GM12878 (cell line): Measurements from ENCODE around the gene NOS2. TPM values are rescaled to one million over a fixed set of nuclear protein-coding genes. Genes with fewer than 3 reads are reported as not detected.

Experiments
- ATAC-seq: fragments of 200-7000 bp; cut with Tn5 transposase; 3 replicates; pipeline ENCODE4 v1.9.1; 2020; ENCODE audit warnings: mild to moderate bottlenecking, moderate library complexity
- BruUV-seq: library from RNA; stranded (reverse); fragments of 400-500 nt; replicated peaks from 2 replicates; lab custom pipeline; 2021; lab: Mats Ljungman, UMichigan
- CTCF ChIA-PET: fragments of 300-600 bp; sonication (Branson Sonifier 250); formaldehyde crosslinking; extraction: SDS; loops from one replicate; lab custom pipeline; 2021; ENCODE audit warnings: inconsistent platforms; lab: Yijun Ruan, JAX
- POLR2A ChIA-PET: fragments of 350-600 bp; formaldehyde crosslinking; extraction: SDS; loops from one replicate; lab custom pipeline; 2021; ENCODE audit warnings: inconsistent platforms; lab: Charles Lee
- RAD21 ChIA-PET: fragments of 300-600 bp; sonication (Branson Sonifier 250); formaldehyde crosslinking; loops from one replicate; lab custom pipeline; 2023; ENCODE audit warnings: antibody characterized with exemption; ENCODE audit not compliant: unreplicated experiment; lab: Charles Lee
- SMC1A ChIA-PET: fragments of 300-600 bp; sonication (Branson Sonifier 250); formaldehyde crosslinking; loops from one replicate; lab custom pipeline; 2023; ENCODE audit not compliant: unreplicated experiment, uncharacterized antibody; lab: Charles Lee
- DNase-seq: peaks from one replicate; pipeline ENCODE4 v3.0.0-alpha.2; 2011; ENCODE audit warnings: low read depth, low spot score
- FAIRE-seq: peaks from 3 replicates; lab custom pipeline; 2011; peaks lifted over from hg19 to GRCh38; lab: Jason Lieb, UNC
- H2AFZ ChIP-seq: 2 replicates; pipeline ENCODE4 v1.6.0; 2011; ENCODE audit warnings: low read depth, low read length, control low read depth; ENCODE audit not compliant: control insufficient read depth
- H3K27ac ChIP-seq: 2 replicates; pipeline ENCODE4 v1.5.1; 2011; ENCODE audit warnings: control low read depth; ENCODE audit not compliant: control insufficient read depth, insufficient read depth
- H3K27me3 ChIP-seq, 2 experiments: replicated peaks in 1 of 2; 2 replicates each; pipeline versions ENCODE4 v1.6.0 to v1.6.1; 2011; ENCODE audit warnings: low read length in 1 of 2; ENCODE audit not compliant: control insufficient read depth in 2 of 2, insufficient read depth in 2 of 2
- H3K36me3 ChIP-seq, 2 experiments: 2 replicates each; pipeline ENCODE4 v1.5.1; 2011; ENCODE audit warnings: low read length in 1 of 2; ENCODE audit not compliant: control insufficient read depth in 2 of 2, insufficient read depth in 2 of 2
- H3K4me1 ChIP-seq: 2 replicates; pipeline ENCODE4 v1.6.1; 2011; ENCODE audit warnings: mild to moderate bottlenecking, low read length, moderate library complexity, mixed read lengths; ENCODE audit not compliant: control insufficient read depth, insufficient read depth
- H3K4me2 ChIP-seq: 2 replicates; pipeline ENCODE4 v1.6.0; 2011; ENCODE audit warnings: control low read depth; ENCODE audit not compliant: control insufficient read depth, insufficient read depth
- H3K4me3 ChIP-seq: fragments of 200-600 bp; sonication (generic); 2 replicates; pipeline ENCODE4 v1.5.1; 2016
- H3K79me2 ChIP-seq: 2 replicates; pipeline ENCODE4 v1.6.0; 2011; ENCODE audit warnings: low read length; ENCODE audit not compliant: control insufficient read depth, insufficient read depth
- H3K9ac ChIP-seq: 2 replicates; pipeline ENCODE4 v1.8.0; 2011; ENCODE audit warnings: low read length, control low read depth, mixed read lengths; ENCODE audit not compliant: control insufficient read depth, insufficient read depth
- H3K9me3 ChIP-seq: replicated peaks from 3 replicates; pipeline ENCODE4 v1.5.1; 2011; ENCODE audit warnings: mild to moderate bottlenecking, low read length; ENCODE audit not compliant: control insufficient read depth, insufficient read depth
- H4K20me1 ChIP-seq: 2 replicates; pipeline ENCODE4 v1.6.0; 2011; ENCODE audit not compliant: control insufficient read depth, insufficient read depth
- BCL3 ChIP-seq: IDR thresholded peaks from 2 replicates; pipeline ENCODE4 v1.6.1; 2011; ENCODE audit warnings: borderline replicate concordance, low read depth, mild to moderate bottlenecking, moderate library complexity, low read length; ENCODE audit not compliant: insufficient read depth, poor library complexity, severe bottlenecking
- CBFB ChIP-seq: IDR thresholded peaks from 2 replicates; pipeline ENCODE4 v1.6.1; 2016; ENCODE audit warnings: antibody characterized with exemption, low read depth
- CREM ChIP-seq: IDR thresholded peaks from 2 replicates; pipeline ENCODE4 v1.6.1; 2014; ENCODE audit warnings: antibody characterized with exemption, low read depth
- E2F4 ChIP-seq: IDR thresholded peaks from 2 replicates; pipeline ENCODE4 v1.6.1; 2012; ENCODE audit warnings: low read depth, low read length, improper control_type of control experiment
- EED ChIP-seq: sonication (generic); IDR thresholded peaks from 2 replicates; pipeline ENCODE4 v1.6.1; 2016; ENCODE audit warnings: antibody characterized with exemption, low read depth
- EGR1 ChIP-seq, 2 experiments: IDR thresholded peaks; 1 replicate in 1 of 2; 2 replicates in 1 of 2; pipeline ENCODE4 v1.6.1; 2011 to 2012; ENCODE audit warnings: low read depth in 2 of 2, low read length in 2 of 2, borderline replicate concordance in 1 of 2, mild to moderate bottlenecking in 1 of 2, moderate library complexity in 1 of 2
- GABPA ChIP-seq: IDR thresholded peaks from 2 replicates; pipeline ENCODE4 v1.6.1; 2014; ENCODE audit warnings: antibody characterized with exemption, low read depth, mild to moderate bottlenecking, inconsistent platforms
- HDAC6 ChIP-seq: fragments of 200-600 bp; sonication (generic); IDR thresholded peaks from one replicate; pipeline ENCODE4 v1.8.0; 2017; ENCODE audit warnings: antibody characterized with exemption; ENCODE audit not compliant: unreplicated experiment
- IKZF2 ChIP-seq, 2 experiments: fragments of 450-650 bp; IDR thresholded peaks; 2 replicates each; pipeline ENCODE4 v1.6.1; 2017; ENCODE audit warnings: mild to moderate bottlenecking in 2 of 2, moderate library complexity in 2 of 2
- IRF3 ChIP-seq: fragments of 450-650 bp; IDR thresholded peaks from 2 replicates; pipeline ENCODE4 v1.6.1; 2014; ENCODE audit warnings: mild to moderate bottlenecking
- IRF4 ChIP-seq: IDR thresholded peaks from 2 replicates; pipeline ENCODE4 v1.6.1; 2011; ENCODE audit warnings: low read depth, low read length
- MEF2B ChIP-seq: fragments of 450-650 bp; IDR thresholded peaks from 2 replicates; pipeline ENCODE4 v1.6.1; 2018; ENCODE audit warnings: mild to moderate bottlenecking, moderate library complexity; ENCODE audit not compliant: partially characterized antibody, poor library complexity, severe bottlenecking
- MTA2 ChIP-seq: fragments of 450-650 bp; IDR thresholded peaks from 2 replicates; pipeline ENCODE4 v1.6.1; 2016; ENCODE audit warnings: low read depth, mild to moderate bottlenecking, moderate library complexity
- NFYA ChIP-seq: IDR thresholded peaks from 2 replicates; pipeline ENCODE4 v1.6.1; 2011; ENCODE audit warnings: low read depth, mild to moderate bottlenecking, low read length, improper control_type of control experiment, borderline replicate concordance
- NRF1 ChIP-seq: conservative IDR thresholded peaks from 2 replicates; pipeline ENCODE4 v1.6.1; 2011; ENCODE audit warnings: mild to moderate bottlenecking, low read depth, low read length, improper control_type of control experiment
- PML ChIP-seq: IDR thresholded peaks from 2 replicates; pipeline ENCODE4 v1.6.1; 2012; ENCODE audit warnings: low read length, inconsistent platforms
- RBBP5 ChIP-seq: fragments of 200-600 bp; sonication (generic); conservative IDR thresholded peaks from 2 replicates; pipeline ENCODE4 v1.6.1; 2016
- RFX5 ChIP-seq: IDR thresholded peaks from 2 replicates; pipeline ENCODE4 v1.6.1; 2011; ENCODE audit warnings: low read depth, low read length, improper control_type of control experiment
- SMC3 ChIP-seq: IDR thresholded peaks from 2 replicates; pipeline ENCODE4 v1.6.1; 2011; ENCODE audit warnings: low read length, improper control_type of control experiment, borderline replicate concordance
- ZNF207 ChIP-seq: fragments of 450-650 bp; IDR thresholded peaks from 2 replicates; pipeline ENCODE4 v1.6.1; 2014; ENCODE audit warnings: antibody characterized with exemption, mild to moderate bottlenecking, borderline replicate concordance
- WGBS: methylation state at CpG from one replicate; pipeline ENCODE4 v1.1.6; 2016; ENCODE audit warnings: low lambda C conversion rate; ENCODE audit not compliant: insufficient replicate concordance, insufficient coverage; ENCODE audit errors: missing lambda C conversion rate; 5-methylcytosine and 5-hydroxymethylcytosine counted together
- in situ Hi-C: fragments of 300-500 bp; cut with MboI; formaldehyde crosslinking; loops from 9 replicates; pipeline ENCODE4 v1.14.3; 2018; ENCODE audit warnings: mixed read lengths
- intact Hi-C: fragments of 100-400 bp; cut with micrococcal nuclease; formaldehyde crosslinking; loops from one replicate; pipeline ENCODE4 v1.14.2; 2022; ENCODE audit not compliant: unreplicated experiment
- polyA plus RNA-seq, 11 experiments: library from polyadenylated mRNA; depleted of rRNA in 4 of 11; unstranded in 6 of 11; stranded (reverse) in 5 of 11; fragments of >200 nt; fragmentation: Nextera tagmentation in 4 of 11; fragmentation: Illumina TruSeq in 1 of 11; extraction: Ambion mirVana in 4 of 11; extraction: Trizol in 1 of 11; gene quantifications; 1 replicate in 1 of 11; 2 replicates in 10 of 11; pipeline versions ENCODE4 v1.2.1 to v1.2.3, GENCODE V29; 2011 to 2016; ENCODE audit warnings: inconsistent platforms in 2 of 11, missing spikeins in 2 of 11, low read depth in 1 of 11
- total RNA-seq, 4 experiments: library from RNA; depleted of rRNA in 3 of 4; stranded (reverse); fragments of >200 nt in 3 of 4; fragmentation: Illumina TruSeq in 1 of 4; extraction: Trizol in 1 of 4; gene quantifications; 2 replicates each; pipeline versions ENCODE4 v1.2.1 to v1.2.3, GENCODE V29; 2013 to 2021
- TF ChIP-seq, protein P1 (sequence below): IDR thresholded peaks from 2 replicates; pipeline ENCODE4 v1.6.1; 2011; ENCODE audit warnings: borderline replicate concordance, low read depth, mild to moderate bottlenecking, moderate library complexity, mixed read lengths, low read length; ENCODE audit not compliant: insufficient read depth; ENCODE audit errors: extremely low read length

Gene NOS2
- total and polyA plus RNA-seq, 10 of the 15 experiments (the other 5 are each of a cell fraction or from before 2014, with no cell fraction given) = 0.01 to 0.05 (median 0.01) TPM; not detected in 7

- peak overlapping the region; percentile 52 for H2AFZ ChIP-seq
- in situ Hi-C loops = loop anchor here (5.0 kb wide), 1 partner anchor 74 kb away; no protein-coding TSS in a partner anchor
- no TSS peak for BruUV-seq
- intact Hi-C loops = loop anchor here (5.0 kb wide), 2 partner anchors 134 to 234 kb away; partner anchors contain the start of gene NLK
- peak overlapping the region; percentile 94 for H3K27ac ChIP-seq
- H3K4me3 ChIP-seq = peak overlapping the region; percentile 40; the same call in 1 of the 2 replicates
- peak overlapping the region; percentile 77 for H3K4me2 ChIP-seq
- ChIA-PET RAD21 (interaction anchor here (0.6 to 10.3 kb wide), 20 partner anchors 11 to 447 kb away, joined by 3 to 439 read pairs (median 3); partner anchors contain the start of gene LYRM9), POLR2A (interaction anchor here (0.5 to 5.0 kb wide), 8 partner anchors 9 to 250 kb away, joined by 3 to 40 read pairs (median 6); partner anchors contain the start of gene LYRM9), CTCF (interaction anchor here (0.7 to 20.6 kb wide), 13 partner anchors 26 to 614 kb away, joined by 3 to 664 read pairs (median 3); partner anchors contain the start of gene LYRM9), SMC1A (interaction anchor here (0.7 to 11.7 kb wide), 13 partner anchors 9 to 311 kb away, joined by 3 to 457 read pairs (median 4); partner anchors contain the start of genes LYRM9 and NOS2)
- no peak for FAIRE-seq
- no peaks in the 10 kb centered on the region for H3K36me3 ChIP-seq
- 11% methylated on average over 3 of the region's 4 CpGs for WGBS
- peak; percentile 24 for ATAC-seq
- H3K9ac ChIP-seq = peak overlapping the region; percentile 55
- no peaks in the 10 kb centered on the region for H3K79me2 ChIP-seq
- no peaks in the 10 kb centered on the region for H4K20me1 ChIP-seq
- no peaks in the 10 kb centered on the region for H3K27me3 ChIP-seq
- peaks cover 54% of the 10 kb centered on the region for H3K4me1 ChIP-seq
- peak; percentile 24 for DNase-seq
- no peaks in the 10 kb centered on the region; the same call in 1 of the 3 replicates for H3K9me3 ChIP-seq
- TF ChIP-seq NRF1 (no peak), RBBP5 (no peak), GABPA (no peak), EGR1 (IDR thresholded peaks at IDR 0.05; ENCODE audit: borderline replicate concordance in 1 of 2, low read depth in 2 of 2, low read length in 2 of 2) (no peak; a peak in 1 of 3 replicates), RFX5 (no peak), NFYA (no peak), E2F4 (no peak), CREM (peak; percentile 35; the same call in 1 of the 2 replicates), BCL3 (no peak), EED (peak; percentile 54; the same call in 1 of the 2 replicates), PML (no peak), ZNF207 (no peak), MEF2B (peak; percentile 91), MTA2 (no peak), SMC3 (0 out of 2 replicates have a peak, but pooled peaks have one; percentile 5), IKZF2 (IDR thresholded peaks at IDR 0.05) (no peak; a peak in 1 of 4 replicates), CBFB (no peak), IRF3 (no peak), IRF4 (no peak), HDAC6 (no peak)
- TF ChIP-seq, protein P1, sequence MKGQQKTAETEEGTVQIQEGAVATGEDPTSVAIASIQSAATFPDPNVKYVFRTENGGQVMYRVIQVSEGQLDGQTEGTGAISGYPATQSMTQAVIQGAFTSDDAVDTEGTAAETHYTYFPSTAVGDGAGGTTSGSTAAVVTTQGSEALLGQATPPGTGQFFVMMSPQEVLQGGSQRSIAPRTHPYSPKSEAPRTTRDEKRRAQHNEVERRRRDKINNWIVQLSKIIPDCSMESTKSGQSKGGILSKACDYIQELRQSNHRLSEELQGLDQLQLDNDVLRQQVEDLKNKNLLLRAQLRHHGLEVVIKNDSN = no peak
Observed at GRCh38 chr17:27808628-27809027, 8.3 kb upstream of the NOS2 start.
